GM23338 (cell line): ENCODE results near the gene MAP2K6.

Experiments used
- CREB1 ChIP-seq: fragments of 250-450 bp; sonication (Bioruptor Pico); IDR thresholded peaks from 2 replicates; pipeline ENCODE4 v1.5.0; 2020; ENCODE audit warnings: low read depth, mild to moderate bottlenecking, moderate library complexity
- EZH2 ChIP-seq: fragments of 200-600 bp; sonication (generic); IDR thresholded peaks from one replicate; pipeline ENCODE4 v1.8.0; 2017; ENCODE audit warnings: antibody characterized with exemption, mild to moderate bottlenecking, low read depth; ENCODE audit not compliant: unreplicated experiment
- EZH2phosphoT487 ChIP-seq: fragments of 200-600 bp; sonication (generic); IDR thresholded peaks from one replicate; pipeline ENCODE4 v1.8.1; 2018; ENCODE audit warnings: antibody characterized with exemption; ENCODE audit not compliant: unreplicated experiment
- JUNB ChIP-seq: IDR thresholded peaks from one replicate; pipeline ENCODE4 v1.6.1; 2016; ENCODE audit warnings: antibody characterized with exemption; ENCODE audit not compliant: unreplicated experiment
- NANOG ChIP-seq: IDR thresholded peaks from 2 replicates; pipeline ENCODE4 v1.6.1; 2016; ENCODE audit warnings: antibody characterized with exemption, borderline replicate concordance
- POLR2AphosphoS5 ChIP-seq: IDR thresholded peaks from 2 replicates; pipeline ENCODE4 v1.6.1; 2016; ENCODE audit warnings: antibody characterized with exemption, low read depth
- STAT1 ChIP-seq: IDR thresholded peaks from one replicate; pipeline ENCODE4 v1.6.1; 2016; ENCODE audit warnings: antibody characterized with exemption; ENCODE audit not compliant: unreplicated experiment
- ZNF331 ChIP-seq: fragments of 250-450 bp; sonication (Bioruptor Pico); IDR thresholded peaks from 2 replicates; pipeline ENCODE4 v1.5.0; 2020; ENCODE audit warnings: low read depth, mild to moderate bottlenecking, moderate library complexity
- TF ChIP-seq, protein P1 (sequence below), 2 experiments: fragments of 200-600 bp in 1 of 2; sonication (generic) in 1 of 2; conservative IDR thresholded peaks; 2 replicates each; pipeline versions ENCODE4 v1.5.1 to v1.6.1; 2016 to 2017; ENCODE audit warnings: antibody characterized with exemption in 2 of 2, low read depth in 2 of 2, mild to moderate bottlenecking in 2 of 2, moderate library complexity in 1 of 2
- TF ChIP-seq, protein P2 (sequence below): IDR thresholded peaks from one replicate; pipeline ENCODE4 v1.6.1; 2018; ENCODE audit warnings: antibody characterized with exemption; ENCODE audit not compliant: unreplicated experiment
- TF ChIP-seq, protein P3 (sequence below): fragments of 250-450 bp; sonication (Bioruptor Pico); IDR thresholded peaks from 2 replicates; pipeline ENCODE4 v1.5.0; 2020; ENCODE audit warnings: mild to moderate bottlenecking, moderate library complexity

DNA sequence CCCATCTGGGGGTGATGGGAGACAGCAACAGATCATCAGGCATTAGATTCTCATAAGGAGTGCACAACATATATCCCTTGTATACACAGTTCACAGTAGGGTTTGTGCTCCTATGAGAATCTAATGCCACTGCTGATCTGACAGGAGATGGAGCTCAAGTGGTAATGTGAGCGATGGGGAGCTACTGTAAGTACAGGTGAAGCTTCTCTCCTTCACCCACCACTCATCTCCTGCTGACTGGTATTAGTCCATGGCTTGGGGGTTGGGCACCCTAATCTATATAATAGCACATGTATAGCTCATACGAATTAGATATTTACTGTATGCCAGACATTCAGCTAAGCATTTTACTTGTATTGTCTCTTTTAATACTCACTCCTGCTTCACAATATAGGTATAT, 101.7 kb downstream of the MAP2K6 start:
- TF ChIP-seq POLR2AphosphoS5: no peak
- no peak for TF ChIP-seq EZH2phosphoT487
- TF ChIP-seq EZH2: no peak
- TF ChIP-seq, protein P1, sequence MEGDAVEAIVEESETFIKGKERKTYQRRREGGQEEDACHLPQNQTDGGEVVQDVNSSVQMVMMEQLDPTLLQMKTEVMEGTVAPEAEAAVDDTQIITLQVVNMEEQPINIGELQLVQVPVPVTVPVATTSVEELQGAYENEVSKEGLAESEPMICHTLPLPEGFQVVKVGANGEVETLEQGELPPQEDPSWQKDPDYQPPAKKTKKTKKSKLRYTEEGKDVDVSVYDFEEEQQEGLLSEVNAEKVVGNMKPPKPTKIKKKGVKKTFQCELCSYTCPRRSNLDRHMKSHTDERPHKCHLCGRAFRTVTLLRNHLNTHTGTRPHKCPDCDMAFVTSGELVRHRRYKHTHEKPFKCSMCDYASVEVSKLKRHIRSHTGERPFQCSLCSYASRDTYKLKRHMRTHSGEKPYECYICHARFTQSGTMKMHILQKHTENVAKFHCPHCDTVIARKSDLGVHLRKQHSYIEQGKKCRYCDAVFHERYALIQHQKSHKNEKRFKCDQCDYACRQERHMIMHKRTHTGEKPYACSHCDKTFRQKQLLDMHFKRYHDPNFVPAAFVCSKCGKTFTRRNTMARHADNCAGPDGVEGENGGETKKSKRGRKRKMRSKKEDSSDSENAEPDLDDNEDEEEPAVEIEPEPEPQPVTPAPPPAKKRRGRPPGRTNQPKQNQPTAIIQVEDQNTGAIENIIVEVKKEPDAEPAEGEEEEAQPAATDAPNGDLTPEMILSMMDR (conservative IDR thresholded peaks at IDR 0.05; ENCODE audit: low read depth in 2 of 2): no peak
- TF ChIP-seq NANOG: no peak
- TF ChIP-seq ZNF331 (CRISPR knock-in tag): no peak
- TF ChIP-seq, protein P2, sequence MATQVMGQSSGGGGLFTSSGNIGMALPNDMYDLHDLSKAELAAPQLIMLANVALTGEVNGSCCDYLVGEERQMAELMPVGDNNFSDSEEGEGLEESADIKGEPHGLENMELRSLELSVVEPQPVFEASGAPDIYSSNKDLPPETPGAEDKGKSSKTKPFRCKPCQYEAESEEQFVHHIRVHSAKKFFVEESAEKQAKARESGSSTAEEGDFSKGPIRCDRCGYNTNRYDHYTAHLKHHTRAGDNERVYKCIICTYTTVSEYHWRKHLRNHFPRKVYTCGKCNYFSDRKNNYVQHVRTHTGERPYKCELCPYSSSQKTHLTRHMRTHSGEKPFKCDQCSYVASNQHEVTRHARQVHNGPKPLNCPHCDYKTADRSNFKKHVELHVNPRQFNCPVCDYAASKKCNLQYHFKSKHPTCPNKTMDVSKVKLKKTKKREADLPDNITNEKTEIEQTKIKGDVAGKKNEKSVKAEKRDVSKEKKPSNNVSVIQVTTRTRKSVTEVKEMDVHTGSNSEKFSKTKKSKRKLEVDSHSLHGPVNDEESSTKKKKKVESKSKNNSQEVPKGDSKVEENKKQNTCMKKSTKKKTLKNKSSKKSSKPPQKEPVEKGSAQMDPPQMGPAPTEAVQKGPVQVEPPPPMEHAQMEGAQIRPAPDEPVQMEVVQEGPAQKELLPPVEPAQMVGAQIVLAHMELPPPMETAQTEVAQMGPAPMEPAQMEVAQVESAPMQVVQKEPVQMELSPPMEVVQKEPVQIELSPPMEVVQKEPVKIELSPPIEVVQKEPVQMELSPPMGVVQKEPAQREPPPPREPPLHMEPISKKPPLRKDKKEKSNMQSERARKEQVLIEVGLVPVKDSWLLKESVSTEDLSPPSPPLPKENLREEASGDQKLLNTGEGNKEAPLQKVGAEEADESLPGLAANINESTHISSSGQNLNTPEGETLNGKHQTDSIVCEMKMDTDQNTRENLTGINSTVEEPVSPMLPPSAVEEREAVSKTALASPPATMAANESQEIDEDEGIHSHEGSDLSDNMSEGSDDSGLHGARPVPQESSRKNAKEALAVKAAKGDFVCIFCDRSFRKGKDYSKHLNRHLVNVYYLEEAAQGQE: no peak
- no peak for TF ChIP-seq STAT1
- TF ChIP-seq JUNB: no peak
- TF ChIP-seq CREB1 (CRISPR knock-in tag): no peak
- TF ChIP-seq, protein P3, sequence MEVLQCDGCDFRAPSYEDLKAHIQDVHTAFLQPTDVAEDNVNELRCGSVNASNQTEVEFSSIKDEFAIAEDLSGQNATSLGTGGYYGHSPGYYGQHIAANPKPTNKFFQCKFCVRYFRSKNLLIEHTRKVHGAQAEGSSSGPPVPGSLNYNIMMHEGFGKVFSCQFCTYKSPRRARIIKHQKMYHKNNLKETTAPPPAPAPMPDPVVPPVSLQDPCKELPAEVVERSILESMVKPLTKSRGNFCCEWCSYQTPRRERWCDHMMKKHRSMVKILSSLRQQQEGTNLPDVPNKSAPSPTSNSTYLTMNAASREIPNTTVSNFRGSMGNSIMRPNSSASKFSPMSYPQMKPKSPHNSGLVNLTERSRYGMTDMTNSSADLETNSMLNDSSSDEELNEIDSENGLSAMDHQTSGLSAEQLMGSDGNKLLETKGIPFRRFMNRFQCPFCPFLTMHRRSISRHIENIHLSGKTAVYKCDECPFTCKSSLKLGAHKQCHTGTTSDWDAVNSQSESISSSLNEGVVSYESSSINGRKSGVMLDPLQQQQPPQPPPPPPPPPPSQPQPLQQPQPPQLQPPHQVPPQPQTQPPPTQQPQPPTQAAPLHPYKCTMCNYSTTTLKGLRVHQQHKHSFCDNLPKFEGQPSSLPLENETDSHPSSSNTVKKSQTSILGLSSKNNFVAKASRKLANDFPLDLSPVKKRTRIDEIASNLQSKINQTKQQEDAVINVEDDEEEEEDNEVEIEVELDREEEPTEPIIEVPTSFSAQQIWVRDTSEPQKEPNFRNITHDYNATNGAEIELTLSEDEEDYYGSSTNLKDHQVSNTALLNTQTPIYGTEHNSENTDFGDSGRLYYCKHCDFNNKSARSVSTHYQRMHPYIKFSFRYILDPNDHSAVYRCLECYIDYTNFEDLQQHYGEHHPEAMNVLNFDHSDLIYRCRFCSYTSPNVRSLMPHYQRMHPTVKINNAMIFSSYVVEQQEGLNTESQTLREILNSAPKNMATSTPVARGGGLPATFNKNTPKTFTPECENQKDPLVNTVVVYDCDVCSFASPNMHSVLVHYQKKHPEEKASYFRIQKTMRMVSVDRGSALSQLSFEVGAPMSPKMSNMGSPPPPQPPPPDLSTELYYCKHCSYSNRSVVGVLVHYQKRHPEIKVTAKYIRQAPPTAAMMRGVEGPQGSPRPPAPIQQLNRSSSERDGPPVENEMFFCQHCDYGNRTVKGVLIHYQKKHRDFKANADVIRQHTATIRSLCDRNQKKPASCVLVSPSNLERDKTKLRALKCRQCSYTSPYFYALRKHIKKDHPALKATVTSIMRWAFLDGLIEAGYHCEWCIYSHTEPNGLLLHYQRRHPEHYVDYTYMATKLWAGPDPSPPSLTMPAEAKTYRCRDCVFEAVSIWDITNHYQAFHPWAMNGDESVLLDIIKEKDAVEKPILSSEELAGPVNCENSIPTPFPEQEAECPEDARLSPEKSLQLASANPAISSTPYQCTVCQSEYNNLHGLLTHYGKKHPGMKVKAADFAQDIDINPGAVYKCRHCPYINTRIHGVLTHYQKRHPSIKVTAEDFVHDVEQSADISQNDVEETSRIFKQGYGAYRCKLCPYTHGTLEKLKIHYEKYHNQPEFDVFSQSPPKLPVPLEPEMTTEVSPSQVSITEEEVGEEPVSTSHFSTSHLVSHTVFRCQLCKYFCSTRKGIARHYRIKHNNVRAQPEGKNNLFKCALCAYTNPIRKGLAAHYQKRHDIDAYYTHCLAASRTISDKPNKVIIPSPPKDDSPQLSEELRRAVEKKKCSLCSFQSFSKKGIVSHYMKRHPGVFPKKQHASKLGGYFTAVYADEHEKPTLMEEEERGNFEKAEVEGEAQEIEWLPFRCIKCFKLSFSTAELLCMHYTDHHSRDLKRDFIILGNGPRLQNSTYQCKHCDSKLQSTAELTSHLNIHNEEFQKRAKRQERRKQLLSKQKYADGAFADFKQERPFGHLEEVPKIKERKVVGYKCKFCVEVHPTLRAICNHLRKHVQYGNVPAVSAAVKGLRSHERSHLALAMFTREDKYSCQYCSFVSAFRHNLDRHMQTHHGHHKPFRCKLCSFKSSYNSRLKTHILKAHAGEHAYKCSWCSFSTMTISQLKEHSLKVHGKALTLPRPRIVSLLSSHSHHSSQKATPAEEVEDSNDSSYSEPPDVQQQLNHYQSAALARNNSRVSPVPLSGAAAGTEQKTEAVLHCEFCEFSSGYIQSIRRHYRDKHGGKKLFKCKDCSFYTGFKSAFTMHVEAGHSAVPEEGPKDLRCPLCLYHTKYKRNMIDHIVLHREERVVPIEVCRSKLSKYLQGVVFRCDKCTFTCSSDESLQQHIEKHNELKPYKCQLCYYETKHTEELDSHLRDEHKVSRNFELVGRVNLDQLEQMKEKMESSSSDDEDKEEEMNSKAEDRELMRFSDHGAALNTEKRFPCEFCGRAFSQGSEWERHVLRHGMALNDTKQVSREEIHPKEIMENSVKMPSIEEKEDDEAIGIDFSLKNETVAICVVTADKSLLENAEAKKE (CRISPR knock-in tag): no peak
